Urothelium cell line (cell line): ENCODE measurements around the gene UGT2B7.
"Not testable (repeated sequence)": the region's sequence is repeated elsewhere in the genome, so short reads cannot be mapped to it uniquely, and the experiment has no call there.

Source experiments
- DNase-seq: peaks from one replicate; pipeline ENCODE4 v3.0.0; 2011; ENCODE audit warnings: low spot score, mixed read lengths
- FAIRE-seq: peaks from 2 replicates; lab custom pipeline; 2011; peaks lifted over from hg19 to GRCh38; lab: Jason Lieb, UNC

UGT2B7 gene

GRCh38 chr4:69096111-69096656 is at the start of gene UGT2B7:
Gene UGT2B7, plus strand, starts transcription at chr4:69096474. Its CDS starts 47 bp downstream, at chr4:69096521.
- FAIRE-seq, result no peak
- no peak for DNase-seq

DNA sequence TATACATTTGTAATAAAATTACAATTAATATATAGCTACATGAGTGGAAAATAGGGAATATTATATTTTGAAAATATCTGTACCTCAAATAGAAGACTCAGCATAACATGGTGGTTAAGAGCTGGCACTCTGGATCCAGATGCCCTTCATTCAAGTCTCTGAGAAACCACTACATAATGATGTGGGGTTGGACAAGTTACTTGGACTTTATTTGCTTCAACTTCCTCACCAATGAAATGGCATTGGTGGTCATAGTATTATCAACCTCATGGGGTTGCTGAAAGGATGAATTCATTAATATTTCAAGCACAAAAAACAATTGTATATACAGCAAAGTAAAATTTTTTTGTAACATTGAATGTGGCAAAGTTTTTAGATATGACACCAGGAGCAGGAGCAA is 46.4 kb upstream of the UGT2B7 start:
- DNase-seq, result no peak
- FAIRE-seq, result no peak

- FAIRE-seq, DNase-seq: not testable (repeated sequence)
Measured at GRCh38 chr4:69050853-69051575, 45.3 kb upstream of the UGT2B7 start.

GRCh38 chr4:69051576-69051943 is 44.7 kb upstream of the UGT2B7 start:
- FAIRE-seq, result no peak

GRCh38 chr4:69053309-69053885 is 42.9 kb upstream of the UGT2B7 start:
- not testable (repeated sequence) for DNase-seq, FAIRE-seq

More at GRCh38 chr4:69051576-69051943, 44.7 kb upstream of the UGT2B7 start:
- DNase-seq, result no peak

- not testable (repeated sequence) for FAIRE-seq, DNase-seq
Measured at GRCh38 chr4:69054033-69054432, 42.2 kb upstream of the UGT2B7 start.

- DNase-seq (peak; percentile 49), FAIRE-seq (no peak)
Measured at GRCh38 chr4:69054578-69055200, 41.6 kb upstream of the UGT2B7 start.

DNA sequence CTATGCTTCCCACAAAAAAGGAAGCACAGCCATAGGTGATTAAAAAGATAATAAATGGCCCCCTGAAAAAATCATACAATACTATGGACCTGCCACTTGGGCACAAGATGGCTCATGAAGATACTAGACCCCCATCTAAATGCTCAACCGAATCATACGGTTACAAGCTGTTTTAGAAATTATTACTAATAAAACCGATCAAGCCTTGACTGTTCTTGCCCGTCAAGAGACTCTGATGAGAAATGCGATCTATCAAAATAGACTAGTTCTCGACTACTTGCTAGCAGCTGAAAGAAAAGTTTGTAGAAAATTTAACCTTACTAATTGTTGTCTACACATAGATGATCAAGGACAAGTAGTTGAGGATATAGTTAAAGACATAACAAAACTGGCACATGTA is 40.1 kb upstream of the UGT2B7 start:
- no peak for FAIRE-seq
- no peak for DNase-seq

DNA sequence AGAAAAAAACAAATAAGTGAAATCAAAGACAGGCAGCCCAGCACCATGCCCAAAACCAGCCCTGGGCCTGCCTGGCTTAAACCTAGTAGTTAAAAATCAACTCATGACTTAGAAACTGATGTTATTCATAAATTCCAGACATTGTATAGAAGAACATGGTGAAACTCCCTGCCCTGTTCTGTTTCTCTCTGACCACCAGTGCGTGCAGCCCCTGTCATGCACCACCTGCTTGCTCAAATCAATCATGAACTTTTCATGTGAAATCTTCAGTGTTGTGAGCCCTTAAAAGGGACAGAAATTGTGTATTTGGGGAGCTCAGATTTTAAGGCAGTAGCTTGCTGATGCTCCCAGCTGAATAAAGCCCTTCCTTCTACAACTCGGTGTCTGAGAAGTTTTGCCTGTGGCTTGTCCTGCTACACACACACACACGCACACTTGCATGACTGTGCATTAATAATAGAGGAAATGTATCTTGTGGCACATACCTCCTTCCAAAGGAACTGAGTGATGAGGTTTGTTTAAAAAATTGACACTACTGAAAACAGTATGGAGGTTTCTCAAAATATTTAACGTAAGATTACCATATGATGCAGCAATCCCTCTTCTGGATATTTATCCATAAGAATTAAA is 39.2 kb upstream of the UGT2B7 start:
- DNase-seq, result no peak
- FAIRE-seq, result no peak

- DNase-seq (no peak), FAIRE-seq (no peak)
Measured at GRCh38 chr4:69057620-69058409, 38.5 kb upstream of the UGT2B7 start.

GRCh38 chr4:69058410-69059059 is 37.7 kb upstream of the UGT2B7 start:
- no peak for DNase-seq
- no peak for FAIRE-seq

- FAIRE-seq, result no peak
- DNase-seq, result no peak
Measured at GRCh38 chr4:69060651-69061308, 35.5 kb upstream of the UGT2B7 start.

DNA sequence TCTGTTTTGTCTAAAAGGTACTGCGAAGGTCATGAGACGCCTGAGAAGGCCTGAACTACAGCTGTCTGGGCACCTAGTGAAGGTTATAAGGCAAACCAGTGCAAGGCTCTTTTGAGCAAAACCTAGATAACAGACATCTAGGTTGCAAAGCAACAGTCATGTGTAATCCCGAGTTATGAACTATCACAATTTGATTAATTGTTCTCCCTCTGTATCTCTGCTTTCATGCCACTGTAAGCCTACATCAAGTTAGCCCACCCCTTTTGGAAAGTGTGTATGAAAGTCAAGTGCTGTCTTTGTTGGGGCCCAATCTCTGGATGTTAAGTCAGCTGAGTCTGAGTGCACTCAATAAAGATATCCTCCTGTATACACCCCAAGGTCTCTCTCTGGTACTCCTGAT is 31.9 kb upstream of the UGT2B7 start:
- DNase-seq, result no peak
- no peak for FAIRE-seq

DNA sequence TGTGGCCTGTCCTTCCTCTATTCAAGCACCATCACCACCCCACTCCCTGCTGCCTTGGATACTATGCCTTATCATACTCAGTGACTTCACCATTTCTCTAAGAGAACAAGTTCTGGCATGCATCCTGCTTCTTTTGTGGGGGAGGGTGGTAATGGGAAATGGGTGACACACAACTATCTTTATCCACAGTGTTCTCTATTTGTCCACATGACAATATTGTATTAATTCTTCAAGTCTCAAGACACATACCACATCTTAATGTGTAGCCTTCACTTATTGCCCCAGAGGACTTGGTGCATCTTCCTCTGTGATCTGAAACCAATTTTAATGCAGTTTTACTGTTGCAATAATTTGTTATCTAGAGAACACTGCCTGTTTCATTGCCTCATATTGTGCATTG is 29.3 kb upstream of the UGT2B7 start:
- DNase-seq (no peak), FAIRE-seq (peak; percentile 32)

DNA sequence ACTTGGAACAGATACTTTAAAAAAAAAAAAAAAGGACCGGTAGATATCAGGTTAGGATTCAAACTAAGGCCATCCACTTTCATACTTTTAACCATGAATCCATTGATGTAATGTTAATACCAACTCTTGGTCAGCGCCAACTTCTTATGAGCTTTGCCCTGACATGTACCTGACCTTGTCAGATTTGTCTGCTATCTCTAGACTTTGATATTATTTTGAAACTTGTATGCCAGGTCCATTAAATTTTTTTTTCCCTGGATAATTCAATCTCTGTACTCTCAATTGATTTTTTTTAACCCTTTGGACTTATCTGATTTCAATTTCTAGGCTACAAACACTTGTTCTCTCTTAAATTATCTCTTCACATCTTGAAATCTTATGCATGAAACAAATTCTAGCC is 27.2 kb upstream of the UGT2B7 start:
- DNase-seq (no peak), FAIRE-seq (no peak)

DNA sequence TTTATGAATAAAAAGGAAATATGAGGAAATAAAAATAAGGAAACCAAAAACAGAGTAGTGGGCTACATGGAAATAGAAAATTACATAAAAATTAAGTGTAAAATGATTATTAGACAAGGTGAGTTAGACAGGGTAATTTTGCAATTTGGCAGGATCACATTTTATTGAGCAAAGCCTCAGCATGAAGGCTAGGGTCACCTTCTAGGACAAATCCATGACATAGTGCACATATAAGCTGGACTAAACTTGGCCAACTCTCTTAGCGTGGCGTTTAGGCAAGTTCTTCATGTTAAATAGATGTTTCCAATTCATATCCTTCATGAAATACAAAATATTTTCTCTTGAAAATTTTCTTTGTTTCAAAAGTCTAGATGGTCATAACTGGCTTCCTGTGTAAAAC is 25.7 kb upstream of the UGT2B7 start:
- FAIRE-seq, result no peak
- DNase-seq, result no peak

DNA sequence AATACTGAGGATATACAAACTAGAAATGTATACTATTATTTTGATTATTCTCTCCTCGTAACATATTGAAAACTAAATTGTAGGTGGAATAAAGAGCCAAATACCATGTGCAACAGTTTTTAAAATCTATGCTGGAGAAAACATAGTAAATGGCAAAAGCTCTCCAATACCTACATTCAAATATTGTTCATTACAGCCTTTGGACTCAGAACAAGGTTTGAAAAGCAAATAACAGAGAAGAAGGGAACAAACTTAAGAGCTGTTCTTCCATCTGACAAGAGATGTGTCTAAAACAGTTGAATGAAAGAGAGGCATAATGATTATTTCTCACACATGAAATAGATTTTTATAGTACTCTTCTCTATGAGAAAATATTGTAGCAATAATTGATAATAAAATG is 25.0 kb upstream of the UGT2B7 start:
- FAIRE-seq, result no peak
- no peak for DNase-seq

- DNase-seq (no peak), FAIRE-seq (no peak)
Measured at GRCh38 chr4:69073375-69073774, 22.9 kb upstream of the UGT2B7 start.

- FAIRE-seq, result no peak
- DNase-seq, result no peak
Measured at GRCh38 chr4:69075061-69075792, 21.0 kb upstream of the UGT2B7 start.
